ENCODE data around the gene NSUN4.
"Not testable (repeated sequence)": the region's sequence is repeated elsewhere in the genome, so short reads cannot be mapped to it uniquely, and the experiment has no call there.

NSUN4 gene

DNA sequence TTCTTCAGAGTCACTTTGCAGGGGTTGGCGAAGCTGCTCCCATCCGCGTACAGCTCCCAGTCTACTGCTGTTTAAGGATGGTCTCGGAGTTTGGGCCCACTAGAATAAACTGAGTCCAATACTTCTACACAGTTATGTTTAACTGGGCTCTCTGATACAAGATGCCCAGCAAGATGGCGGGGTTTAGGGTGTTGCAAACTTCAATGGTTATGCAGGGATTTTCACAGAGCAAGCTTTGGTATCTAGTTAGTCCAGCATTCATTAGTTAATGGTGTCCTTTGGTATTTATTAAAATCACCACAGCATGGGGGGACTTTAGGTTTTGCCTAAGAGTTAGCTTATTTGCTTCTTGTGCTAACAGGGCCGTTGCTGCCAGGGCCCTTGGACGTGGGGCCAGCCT lies 12.4 kb upstream of the NSUN4 start:
- DNase-seq = not testable (repeated sequence)

DNA sequence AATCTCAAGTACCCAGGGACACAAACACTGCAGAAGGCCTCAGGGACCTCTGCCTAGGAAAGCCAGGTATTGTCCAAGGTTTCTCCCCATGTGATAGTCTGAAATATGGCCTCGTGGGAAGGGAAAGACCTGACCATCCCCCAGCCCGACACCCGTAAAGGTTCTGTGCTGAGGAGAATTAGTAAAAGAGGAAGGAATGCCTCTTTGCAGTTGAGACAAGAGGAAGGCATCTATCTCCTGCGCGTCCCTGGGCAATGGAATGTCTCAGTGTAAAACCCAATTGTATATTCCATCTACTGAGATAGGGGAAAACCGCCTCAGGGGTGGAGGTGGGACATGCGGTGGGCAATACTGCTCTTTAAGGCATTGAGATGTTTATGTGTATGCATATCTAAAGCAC lies 10.8 kb upstream of the NSUN4 start:
- DNase-seq = not testable (repeated sequence)

GRCh38 chr1:46330381-46330780 lies 10.2 kb upstream of the NSUN4 start:
- DNase-seq = not testable (repeated sequence)

GRCh38 chr1:46331786-46332540 lies 8.6 kb upstream of the NSUN4 start:
- not testable (repeated sequence) for DNase-seq

- no peak for DNase-seq
These were observed 7.1 kb upstream of the NSUN4 start for GRCh38 chr1:46333300-46334029.

GRCh38 chr1:46334030-46334384 lies 6.6 kb upstream of the NSUN4 start:
- no peak for DNase-seq

DNA sequence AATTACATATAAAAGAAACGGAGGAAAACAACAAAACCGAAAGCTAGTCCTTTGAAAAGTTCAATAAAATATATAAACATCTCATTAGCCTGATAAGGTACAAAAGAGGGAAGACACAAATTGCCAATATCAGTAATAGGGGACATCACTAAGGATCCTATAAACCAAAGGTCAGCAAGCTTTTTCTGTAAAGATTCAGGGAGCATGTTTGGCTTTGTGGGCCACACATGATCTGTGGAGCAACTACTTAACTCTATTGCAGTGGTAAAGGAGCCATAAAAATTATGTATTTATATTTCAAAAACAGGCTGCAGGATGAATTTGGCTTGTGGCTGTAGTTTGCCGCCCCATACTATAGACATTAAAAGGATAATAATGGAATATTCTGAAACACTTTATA lies 5.5 kb upstream of the NSUN4 start:
- DNase-seq = no peak

- DNase-seq = not testable (repeated sequence)
These were observed 3.2 kb upstream of the NSUN4 start for GRCh38 chr1:46337409-46337808.

DNA sequence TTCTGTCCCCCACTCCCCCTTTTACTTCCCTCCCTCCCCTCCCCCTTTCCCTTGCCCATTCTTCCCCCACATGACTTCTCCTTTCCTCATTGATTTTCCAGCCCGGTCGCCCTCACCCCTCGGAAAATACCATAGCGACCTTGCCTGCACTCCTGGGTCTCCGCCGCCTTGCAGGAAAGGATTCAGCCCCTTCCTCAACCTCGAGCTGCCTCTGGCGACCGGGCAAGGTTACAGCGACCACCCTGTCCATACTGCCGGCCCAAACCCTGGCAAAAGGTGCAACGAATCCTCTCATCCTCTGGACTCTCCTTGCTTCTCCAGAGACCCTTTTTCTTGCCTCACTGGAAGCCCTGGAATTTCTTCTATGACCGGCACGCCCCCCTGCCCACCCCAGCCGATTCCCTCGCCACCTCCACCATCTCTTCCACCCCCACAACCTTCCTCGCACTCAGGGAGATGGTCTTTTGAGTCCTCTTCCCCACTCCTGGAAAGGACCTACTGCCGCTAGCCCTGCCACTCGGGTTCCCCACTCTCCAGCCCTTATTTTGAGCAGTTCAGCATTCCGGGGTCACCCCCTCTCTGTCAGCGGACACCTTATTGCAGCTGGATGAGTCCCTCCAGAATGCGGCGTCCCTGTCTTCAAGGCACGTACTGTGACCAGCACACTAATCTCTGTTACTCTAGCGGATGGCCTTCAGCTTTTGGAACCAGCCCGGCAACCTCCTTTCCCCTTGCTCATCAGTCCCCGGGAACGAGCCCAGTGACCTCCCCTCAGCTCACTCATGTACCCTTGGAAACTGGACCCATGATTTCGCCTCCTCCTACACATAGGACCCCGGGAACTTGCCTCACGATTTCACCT lies 846 bp downstream of the NSUN4 start:
- DNase-seq = no peak

GRCh38 chr1:46342084-46342656 lies 1.6 kb downstream of the NSUN4 start:
- no peak for DNase-seq

DNA sequence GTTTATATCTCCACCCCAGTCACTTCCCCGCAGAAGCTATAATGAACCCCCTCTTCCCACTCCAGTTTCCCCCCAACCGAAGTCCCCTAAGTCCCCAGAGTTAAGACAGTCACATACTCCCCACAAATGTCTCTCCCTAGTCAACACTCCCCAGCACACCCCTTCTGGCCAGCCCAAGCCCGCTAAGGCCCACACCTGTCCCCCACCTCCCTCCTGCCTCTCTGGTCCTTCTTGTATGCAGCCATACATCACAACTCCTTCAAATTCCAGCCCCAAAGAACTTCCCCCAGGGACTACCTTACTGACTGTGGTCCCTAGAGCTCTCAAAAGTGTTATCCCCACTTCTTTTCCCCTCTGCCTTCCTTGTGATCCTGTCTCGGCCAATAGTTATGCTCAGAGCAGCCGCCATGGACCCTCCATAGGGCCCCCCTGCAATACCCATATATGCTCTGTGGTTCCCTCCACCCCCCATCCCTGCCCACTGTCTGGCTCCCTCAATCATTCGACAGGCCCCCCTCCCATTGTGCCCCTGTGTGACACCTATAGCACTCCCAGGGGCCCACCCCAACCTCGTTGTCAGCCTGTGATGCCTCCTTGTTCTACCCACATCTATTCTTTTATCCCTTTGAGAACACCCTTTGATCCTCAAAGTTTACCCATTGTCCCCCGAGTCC lies 2.2 kb downstream of the NSUN4 start:
- DNase-seq = no peak

DNA sequence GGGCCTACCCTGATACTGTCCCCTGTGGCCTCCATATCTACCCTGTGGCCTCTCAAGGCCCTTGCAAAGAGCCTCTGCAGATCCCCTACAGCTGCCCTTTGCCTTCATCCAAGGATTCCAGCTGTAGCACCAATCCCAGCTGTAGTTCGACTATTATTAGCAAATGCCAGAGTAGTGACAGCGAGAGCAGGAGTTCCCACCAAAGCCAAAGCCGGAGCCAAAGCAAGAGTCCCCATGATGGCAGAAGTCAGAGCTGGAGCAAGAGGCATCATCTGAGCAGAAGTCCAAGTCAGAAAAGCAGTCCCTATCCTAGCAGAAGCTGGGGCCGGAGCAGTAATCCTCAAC lies 2.7 kb downstream of the NSUN4 start:
- no peak for DNase-seq

GRCh38 chr1:46343705-46344104 lies 3.1 kb downstream of the NSUN4 start:
- DNase-seq = no peak

GRCh38 chr1:46344481-46344880 lies 3.9 kb downstream of the NSUN4 start:
- no peak for DNase-seq

- DNase-seq = no peak
These were observed 4.7 kb downstream of the NSUN4 start for GRCh38 chr1:46345281-46345680.

GRCh38 chr1:46352363-46352762 lies 11.8 kb downstream of the NSUN4 start:
- no peak for DNase-seq

DNA sequence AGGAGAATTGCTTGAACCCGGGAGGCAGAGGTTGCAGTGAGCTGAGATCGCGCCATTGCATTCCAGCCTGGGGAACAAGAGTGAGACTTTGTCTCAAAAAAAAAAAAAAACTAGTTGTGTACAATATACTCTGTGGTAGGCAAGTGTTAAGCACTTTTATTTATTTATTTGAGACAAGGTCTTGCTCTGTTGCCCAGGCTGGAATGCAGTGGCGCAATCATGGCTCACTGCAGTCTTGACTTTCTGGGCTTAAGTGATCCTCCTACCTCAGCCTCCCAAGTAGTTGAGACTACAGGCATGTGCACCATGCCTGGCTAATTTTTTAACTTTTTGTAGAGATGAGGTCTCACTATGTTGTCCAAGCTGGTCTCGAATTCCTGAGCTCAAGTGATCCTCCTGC lies 15.3 kb downstream of the NSUN4 start:
- not testable (repeated sequence) for DNase-seq

DNA sequence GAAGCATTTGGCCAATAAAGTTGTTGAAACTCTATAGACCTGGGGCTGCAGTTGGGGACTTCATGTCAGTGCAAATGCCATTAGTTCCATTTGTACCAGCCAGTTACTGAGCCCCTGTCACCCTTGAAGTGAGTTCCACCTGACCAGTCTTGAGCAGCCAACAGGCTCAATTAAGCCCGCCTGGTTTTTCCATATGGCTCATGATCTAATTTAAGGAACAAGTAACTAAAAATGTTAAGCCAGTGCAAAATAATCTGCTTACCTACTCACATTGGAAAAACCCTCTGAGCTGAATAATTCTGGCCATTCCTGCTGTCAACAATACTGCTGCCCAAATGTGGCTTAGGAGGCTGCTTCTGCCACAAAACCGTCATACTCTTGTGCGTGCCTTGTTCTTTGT lies 21.6 kb downstream of the NSUN4 start:
- no peak for DNase-seq

GRCh38 chr1:46363121-46363520 lies 22.5 kb downstream of the NSUN4 start:
- no peak for DNase-seq

DNA sequence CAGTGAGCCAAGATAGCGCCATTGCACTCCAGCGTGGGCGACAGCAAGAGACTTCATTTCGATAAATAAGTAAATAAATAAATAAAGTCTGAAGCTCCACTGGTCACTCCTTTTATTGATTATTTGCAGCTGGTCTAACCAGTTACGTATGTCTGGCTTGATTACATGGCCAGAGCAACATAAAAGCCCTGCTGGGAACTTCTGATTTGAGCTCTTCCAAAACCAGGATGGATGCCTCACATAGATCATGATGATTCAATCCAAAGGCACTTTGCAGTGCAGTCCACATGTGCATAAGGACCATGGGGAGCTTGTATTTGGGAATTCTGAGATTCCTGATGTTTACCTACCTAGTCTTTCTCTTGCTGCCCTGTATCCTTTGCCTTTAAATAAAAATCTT lies 24.0 kb downstream of the NSUN4 start:
- DNase-seq = no peak

DNA sequence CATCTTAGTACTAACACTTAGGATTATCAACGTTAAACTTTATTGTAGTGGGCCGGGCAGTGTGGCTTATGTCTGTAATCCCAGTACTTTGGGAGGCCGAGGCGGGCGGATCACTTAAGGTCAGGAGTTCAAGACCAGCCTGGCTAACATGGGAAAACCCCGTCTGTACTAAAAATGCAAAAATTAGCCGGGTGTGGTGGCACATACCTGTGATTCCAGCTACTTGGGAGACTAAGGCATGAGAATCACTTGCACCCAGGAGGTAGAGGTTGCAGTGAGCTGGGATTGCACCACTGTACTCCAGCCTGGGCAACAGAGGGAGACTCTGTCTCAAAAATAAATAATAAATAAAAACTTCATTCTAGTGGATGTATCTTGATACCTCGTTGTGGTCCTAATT lies 25.2 kb downstream of the NSUN4 start:
- DNase-seq = not testable (repeated sequence)

GRCh38 chr1:46367072-46367471 lies 26.5 kb downstream of the NSUN4 start:
- no peak for DNase-seq

- not testable (repeated sequence) for DNase-seq
These were observed 27.1 kb downstream of the NSUN4 start for GRCh38 chr1:46367701-46368100.
